ACC112 (cell line): ENCODE results near the gene PNPLA7.
"Not testable (repeated sequence)": the region's sequence is repeated elsewhere in the genome, so short reads cannot be mapped to it uniquely, and the experiment has no call there.

Source experiments
- H2AFZ ChIP-seq: fragments of 200-600 bp; sonication (generic); one replicate; pipeline ENCODE4 v1.6.0; 2017; ENCODE audit warnings: antibody characterized with exemption, low read length; ENCODE audit not compliant: unreplicated experiment
- H3K27ac ChIP-seq: fragments of 200-600 bp; sonication (generic); 2 replicates; pipeline ENCODE4 v1.5.1; 2014; ENCODE audit warnings: low read depth, mild to moderate bottlenecking, antibody characterized with exemption, low read length, moderate library complexity
- H3K27me3 ChIP-seq: fragments of 200-600 bp; sonication (generic); 2 replicates; pipeline ENCODE4 v1.6.1; 2014; ENCODE audit warnings: mild to moderate bottlenecking, antibody characterized with exemption, low read length, moderate library complexity, mixed read lengths; ENCODE audit not compliant: insufficient read depth
- H3K36me3 ChIP-seq: fragments of 200-600 bp; sonication (generic); 2 replicates; pipeline ENCODE4 v1.6.1; 2016; ENCODE audit warnings: mild to moderate bottlenecking, antibody characterized with exemption, low read length, moderate library complexity, mixed read lengths; ENCODE audit not compliant: insufficient read depth
- H3K4me1 ChIP-seq: fragments of 200-600 bp; sonication (generic); one replicate; pipeline ENCODE4 v1.6.1; 2016; ENCODE audit warnings: low read length, mixed read lengths; ENCODE audit not compliant: insufficient read depth, unreplicated experiment, control insufficient read depth
- H3K4me3 ChIP-seq: fragments of 200-600 bp; sonication (generic); 2 replicates; pipeline ENCODE4 v1.5.1; 2014; ENCODE audit warnings: mild to moderate bottlenecking, low read depth, low read length
- H3K79me2 ChIP-seq: fragments of 200-600 bp; sonication (generic); one replicate; pipeline ENCODE4 v1.6.0; 2016; ENCODE audit warnings: low read length; ENCODE audit not compliant: control insufficient read depth, unreplicated experiment, insufficient read depth

Gene PNPLA7

DNA sequence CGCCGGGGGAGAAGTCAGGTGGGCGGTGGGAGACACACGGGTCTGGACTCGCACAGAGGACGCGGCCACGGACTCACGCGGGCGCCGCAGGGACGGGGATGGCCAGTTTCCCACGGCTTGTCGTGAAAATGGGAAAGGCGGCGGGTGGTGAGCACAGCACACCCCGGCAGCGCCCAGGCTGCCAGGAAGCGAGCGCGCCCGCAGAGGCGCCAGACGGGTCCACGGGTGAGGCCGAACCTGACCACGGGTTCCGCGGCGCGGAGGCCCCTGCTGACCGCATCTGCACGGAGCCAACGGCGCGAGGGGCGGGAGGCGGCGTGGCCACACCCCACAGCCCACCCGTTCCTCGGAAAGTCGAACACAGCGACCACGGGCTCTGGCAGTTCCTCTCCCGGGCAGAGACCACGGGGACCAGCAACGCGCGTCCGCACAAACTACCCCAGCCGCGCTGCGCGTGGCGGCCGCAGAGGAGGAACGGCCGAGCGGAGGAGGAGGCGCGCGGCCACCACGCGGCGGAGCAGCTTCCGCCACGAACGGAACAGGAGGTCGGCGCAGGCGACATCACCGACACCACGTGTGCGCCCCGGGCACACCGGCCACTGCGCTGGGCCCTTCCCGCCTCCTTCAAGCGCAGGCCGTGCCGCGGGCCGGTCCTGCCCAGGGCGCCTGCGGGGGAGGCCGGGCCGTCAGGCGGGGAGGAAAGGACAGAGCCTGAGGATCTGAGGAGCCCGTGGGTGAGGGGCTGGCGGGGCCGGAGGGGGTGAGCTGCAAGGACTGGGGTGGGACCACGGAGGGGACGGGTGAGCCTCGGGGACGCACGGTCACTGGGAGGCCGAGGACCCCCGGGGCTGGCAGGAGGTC lies 132.8 kb downstream of the PNPLA7 start:
- no peak overlapping the region for H3K27ac ChIP-seq

DNA sequence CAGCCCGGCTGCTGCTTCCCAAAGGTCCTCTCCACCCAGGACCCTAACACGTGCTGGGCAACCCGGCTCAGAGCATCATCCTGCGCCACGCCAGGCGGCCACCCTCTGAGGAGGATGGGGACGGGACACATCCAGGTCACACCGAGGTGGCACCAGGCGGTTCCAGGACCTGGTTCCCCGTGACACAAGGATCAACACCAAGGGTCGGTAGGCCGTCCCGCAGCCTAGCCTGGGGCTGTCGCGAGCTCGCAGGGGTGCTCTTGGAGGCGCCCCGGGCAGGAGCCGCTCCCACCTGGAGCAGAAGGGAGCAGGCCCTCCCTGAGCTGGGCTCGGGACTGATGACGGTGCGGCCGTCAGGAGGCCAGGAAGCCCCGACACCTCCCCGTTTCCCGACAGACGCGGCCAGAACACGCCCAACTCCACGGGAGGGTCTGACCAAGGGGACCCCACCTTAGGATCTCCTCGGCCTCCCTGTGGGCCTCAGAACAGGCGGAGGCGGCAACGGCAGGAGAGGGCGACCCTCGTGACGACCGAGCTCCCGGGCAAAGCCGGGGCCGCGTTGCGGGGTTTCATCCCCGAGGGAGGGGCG lies 133.5 kb downstream of the PNPLA7 start:
- Histone ChIP-seq H3K27ac (no peak overlapping the region), H3K27me3 (no peaks in the 10 kb centered on the region), H3K79me2 (peaks cover 12% of the 10 kb centered on the region), H3K4me1 (peaks cover 12% of the 10 kb centered on the region), H3K36me3 (no peaks in the 10 kb centered on the region), H2AFZ (no peak overlapping the region), H3K4me3 (no peak overlapping the region)

More for the DNA sequence above, 132.8 kb downstream of the PNPLA7 start:
- peaks cover 6% of the 10 kb centered on the region for H3K4me1 ChIP-seq
- no peaks in the 10 kb centered on the region for H3K27me3 ChIP-seq
- no peaks in the 10 kb centered on the region for H3K36me3 ChIP-seq
- H3K79me2 ChIP-seq, result peaks cover 18% of the 10 kb centered on the region
- H3K4me3 ChIP-seq, result no peak overlapping the region; the same call in 1 of the 2 replicates
- no peak overlapping the region for H2AFZ ChIP-seq

DNA sequence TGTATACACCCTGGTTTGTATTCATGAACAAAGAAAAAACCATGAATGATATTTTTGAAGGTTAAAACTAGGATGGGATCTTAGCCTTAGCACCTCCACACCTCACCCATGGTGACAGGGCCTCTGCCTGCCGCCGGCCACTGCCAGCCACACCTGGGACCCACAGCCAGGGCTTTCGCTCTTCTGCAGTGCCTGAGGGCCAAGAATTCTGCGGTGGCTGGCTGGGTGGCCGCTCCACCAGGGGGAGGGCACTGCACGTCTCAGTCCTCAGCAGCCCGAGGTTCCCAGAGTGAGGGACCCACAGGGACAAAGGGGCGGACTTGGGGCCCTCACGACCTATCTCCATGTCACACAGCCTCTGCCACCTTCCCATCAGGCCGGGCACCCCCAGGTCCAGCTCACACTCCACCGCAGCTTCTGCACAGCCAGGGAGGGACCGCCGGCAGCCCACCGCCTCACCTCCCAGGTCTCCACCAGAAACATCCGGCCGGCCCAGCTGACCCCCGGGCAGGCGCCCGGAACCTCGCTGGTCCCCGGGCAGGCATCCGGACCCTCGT lies 134.1 kb downstream of the PNPLA7 start:
- peaks cover 16% of the 10 kb centered on the region for H3K4me1 ChIP-seq
- no peak overlapping the region for H3K27ac ChIP-seq
- H2AFZ ChIP-seq, result no peak overlapping the region
- no peak overlapping the region for H3K4me3 ChIP-seq
- no peaks in the 10 kb centered on the region for H3K27me3 ChIP-seq
- no peaks in the 10 kb centered on the region for H3K36me3 ChIP-seq
- peaks cover 7% of the 10 kb centered on the region for H3K79me2 ChIP-seq

GRCh38 chr9:137415451-137415850 lies 134.8 kb downstream of the PNPLA7 start:
- H3K27ac ChIP-seq, result no peak overlapping the region
- H2AFZ ChIP-seq, result no peak overlapping the region
- peaks cover 2% of the 10 kb centered on the region for H3K79me2 ChIP-seq
- H3K4me3 ChIP-seq, result no peak overlapping the region
- no peaks in the 10 kb centered on the region for H3K36me3 ChIP-seq
- H3K4me1 ChIP-seq, result peaks cover 23% of the 10 kb centered on the region
- H3K27me3 ChIP-seq, result no peaks in the 10 kb centered on the region

DNA sequence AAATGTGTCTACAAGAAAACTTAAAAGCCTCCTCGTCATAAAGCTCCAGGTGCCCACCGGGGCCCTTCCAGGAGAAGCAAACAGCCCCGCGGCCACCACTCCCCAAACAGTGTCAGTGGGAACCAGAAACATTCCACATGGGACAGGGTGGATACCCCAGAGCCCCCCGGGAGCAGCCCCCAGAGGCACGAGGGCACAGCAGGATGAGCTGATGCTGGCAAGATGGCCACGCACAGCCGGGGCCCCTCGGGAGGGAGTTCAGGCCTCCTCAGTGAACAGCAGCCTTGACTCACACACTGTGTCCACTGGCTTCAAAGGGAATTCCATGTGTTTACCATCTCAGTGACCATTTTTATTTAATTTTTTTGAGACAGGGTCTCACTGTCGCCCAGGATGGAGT lies 137.8 kb downstream of the PNPLA7 start:
- peak overlapping the region; percentile 35; the same call in 1 of the 2 replicates for H3K27ac ChIP-seq
- no peaks in the 10 kb centered on the region for H3K36me3 ChIP-seq
- no peak overlapping the region for H3K4me3 ChIP-seq
- no peaks in the 10 kb centered on the region for H3K27me3 ChIP-seq
- peaks cover 27% of the 10 kb centered on the region for H3K4me1 ChIP-seq
- no peak overlapping the region for H2AFZ ChIP-seq
- H3K79me2 ChIP-seq, result no peaks in the 10 kb centered on the region

- Histone ChIP-seq H3K36me3 (no peaks in the 10 kb centered on the region), H3K27me3 (no peaks in the 10 kb centered on the region), H2AFZ (no peak overlapping the region), H3K79me2 (no peaks in the 10 kb centered on the region), H3K27ac (peak overlapping the region; percentile 32; the same call in 1 of the 2 replicates), H3K4me1 (peaks cover 30% of the 10 kb centered on the region), H3K4me3 (no peak overlapping the region)
Measured at GRCh38 chr9:137411645-137412380, 138.4 kb downstream of the PNPLA7 start.

DNA sequence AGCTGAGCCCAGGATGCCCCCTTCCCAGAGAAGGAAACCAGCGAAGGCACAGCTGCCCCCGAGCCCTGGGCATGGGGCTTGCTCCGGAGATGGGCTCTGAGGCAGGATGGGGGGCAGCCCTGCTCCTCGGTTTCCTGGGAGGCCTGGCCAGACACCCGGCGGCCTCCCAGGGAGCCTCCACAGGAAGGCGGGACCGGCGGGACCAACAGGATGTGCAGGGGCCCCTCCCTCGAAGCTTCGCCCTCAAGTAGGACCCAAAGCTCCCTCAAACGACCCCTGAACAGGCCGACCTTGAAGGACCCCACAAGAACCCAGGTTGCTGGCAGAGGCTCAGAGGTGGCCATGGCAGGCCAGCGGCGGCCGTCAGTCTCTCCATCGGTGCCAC lies 138.9 kb downstream of the PNPLA7 start:
- H3K4me1 ChIP-seq, result peaks cover 33% of the 10 kb centered on the region
- H3K36me3 ChIP-seq, result no peaks in the 10 kb centered on the region
- no peaks in the 10 kb centered on the region for H3K27me3 ChIP-seq
- H3K27ac ChIP-seq, result no peak overlapping the region
- H3K79me2 ChIP-seq, result no peaks in the 10 kb centered on the region
- no peak overlapping the region for H2AFZ ChIP-seq
- no peak overlapping the region for H3K4me3 ChIP-seq

DNA sequence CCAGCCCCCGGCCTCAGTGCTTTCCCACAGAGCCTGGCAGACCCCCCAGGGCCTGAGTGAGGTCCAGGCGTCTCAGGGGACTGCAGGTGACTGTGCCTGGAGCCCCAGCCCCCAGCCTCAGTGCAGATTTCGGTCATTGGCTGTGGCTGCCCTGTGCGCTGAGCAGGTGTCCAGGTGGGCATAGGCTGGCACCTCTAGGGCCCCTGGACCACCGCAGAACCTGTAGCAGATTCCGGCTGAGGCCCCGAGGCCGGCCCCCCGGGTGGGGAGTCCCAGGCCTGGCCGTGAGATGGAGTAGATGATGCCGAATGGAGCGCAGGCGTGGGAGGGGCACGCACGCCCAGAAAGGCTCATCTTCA lies 139.3 kb downstream of the PNPLA7 start:
- Histone ChIP-seq H3K27ac (no peak overlapping the region), H3K4me1 (peaks cover 33% of the 10 kb centered on the region)

GRCh38 chr9:137410236-137410890 lies 139.8 kb downstream of the PNPLA7 start:
- not testable (repeated sequence) for H3K4me3 ChIP-seq, H3K27ac ChIP-seq, H3K27me3 ChIP-seq, H2AFZ ChIP-seq, H3K36me3 ChIP-seq, H3K79me2 ChIP-seq
- H3K4me1 ChIP-seq, result peaks cover 33% of the 10 kb centered on the region

More for the DNA sequence above, 139.3 kb downstream of the PNPLA7 start:
- Histone ChIP-seq H3K79me2 (no peaks in the 10 kb centered on the region), H2AFZ (no peak overlapping the region), H3K36me3 (no peaks in the 10 kb centered on the region), H3K4me3 (no peak overlapping the region), H3K27me3 (no peaks in the 10 kb centered on the region)
